CD4-positive, alpha-beta T cell (primary cell): ENCODE measurements around the gene NR2F6. TPM values are rescaled to one million over a fixed set of nuclear protein-coding genes. Genes with fewer than 3 reads are reported as not detected.
A peak's percentile ranks its signal among the peaks of the same experiment; 100 is the strongest.

ENCODE experiments used
- ATAC-seq: fragments of 200-7000 bp; cut with Tn5 transposase; one replicate; pipeline ENCODE4 v1.10.0; 2022; ENCODE audit warnings: mild to moderate bottlenecking; ENCODE audit not compliant: poor library complexity
- CTCF ChIA-PET: fragments of 350-600 bp; sonication (Branson Sonifier 250); formaldehyde crosslinking; loops from one replicate; lab custom pipeline; 2021; ENCODE audit warnings: antibody characterized with exemption, inconsistent platforms; lab: Charles Lee
- POLR2A ChIA-PET: fragments of 350-600 bp; sonication (Branson Sonifier 250); formaldehyde crosslinking; loops from one replicate; lab custom pipeline; 2021; ENCODE audit warnings: antibody characterized with exemption, inconsistent platforms; lab: Charles Lee
- DNase-seq, 14 experiments: peaks; one replicate each; pipeline ENCODE4 v3.0.0-alpha.2; 2013 to 2020; ENCODE audit warnings: mixed read lengths in 2 of 14
- H3K27ac ChIP-seq, 2 donors: one replicate each; pipeline versions ENCODE4 v1.5.1 to v1.7.0; 2013; ENCODE audit warnings: low read length in 2 of 2, low read depth in 1 of 2, mild to moderate bottlenecking in 1 of 2
- H3K27me3 ChIP-seq, 2 experiments: 1 replicate in 1 of 2; 2 replicates in 1 of 2; pipeline versions ENCODE4 v1.6.1 to v1.7.0; 2013; ENCODE audit warnings: low read length in 2 of 2, control low read depth in 1 of 2, mild to moderate bottlenecking in 1 of 2, moderate library complexity in 1 of 2; ENCODE audit not compliant: insufficient read depth in 2 of 2, control insufficient read depth in 1 of 2
- H3K36me3 ChIP-seq: one replicate; pipeline ENCODE4 v1.6.1; 2013; ENCODE audit warnings: low read length, control low read depth; ENCODE audit not compliant: insufficient read depth
- H3K4me1 ChIP-seq: one replicate; pipeline ENCODE4 v1.6.1; 2013; ENCODE audit warnings: low read length, control low read depth; ENCODE audit not compliant: insufficient read depth
- H3K4me3 ChIP-seq: one replicate; pipeline ENCODE4 v1.5.1; 2013; ENCODE audit warnings: mild to moderate bottlenecking, low read length, moderate library complexity
- H3K9me3 ChIP-seq, 2 experiments: 1 replicate in 1 of 2; 2 replicates in 1 of 2; pipeline versions ENCODE4 v1.6.1 to v1.7.0; 2013; ENCODE audit warnings: low read length in 2 of 2, mild to moderate bottlenecking in 2 of 2, control low read depth in 1 of 2, moderate library complexity in 1 of 2; ENCODE audit not compliant: control insufficient read depth in 1 of 2, insufficient read depth in 1 of 2
- H3K27ac Mint-ChIP-seq: one replicate; pipeline ENCODE4 v1.8.0; 2020; ENCODE audit warnings: mixed read lengths
- H3K27me3 Mint-ChIP-seq: one replicate; pipeline ENCODE4 v1.8.0; 2021; ENCODE audit warnings: mixed read lengths
- H3K36me3 Mint-ChIP-seq: one replicate; pipeline ENCODE4 v1.8.0; 2021; ENCODE audit warnings: low read depth, mixed read lengths
- H3K4me1 Mint-ChIP-seq: one replicate; pipeline ENCODE4 v1.8.0; 2021; ENCODE audit warnings: low read depth, mixed read lengths
- H3K4me3 Mint-ChIP-seq: one replicate; pipeline ENCODE4 v1.8.0; 2020; ENCODE audit warnings: mild to moderate bottlenecking, mixed read lengths
- H3K9me3 Mint-ChIP-seq: one replicate; pipeline ENCODE4 v1.8.0; 2020; ENCODE audit warnings: mixed read lengths
- intact Hi-C, 2 experiments: fragments of 100-400 bp; cut with DNase I in 1 of 2; cut with micrococcal nuclease in 1 of 2; formaldehyde crosslinking; loops; one replicate each; pipeline versions ENCODE4 v1.15.1 to v1.9.0; 2023 to 2025; cut with DNase I, micrococcal nuclease
- total RNA-seq, 174 experiments: library from RNA in 2 of 174; stranded (reverse) in 2 of 174; gene quantifications; one replicate each; pipeline ENCODE4 v1.2.3 and lab custom pipeline; 2021 to 2026
- TF ChIP-seq, protein P1 (sequence below): fragments of 200-600 bp; IDR thresholded peaks from one replicate; pipeline ENCODE4 v1.8.0; 2022; ENCODE audit warnings: antibody characterized with exemption, mild to moderate bottlenecking

NR2F6 gene
- total RNA-seq, 2 experiments from 2014 or later, result 0.74 to 1.1 TPM

DNA sequence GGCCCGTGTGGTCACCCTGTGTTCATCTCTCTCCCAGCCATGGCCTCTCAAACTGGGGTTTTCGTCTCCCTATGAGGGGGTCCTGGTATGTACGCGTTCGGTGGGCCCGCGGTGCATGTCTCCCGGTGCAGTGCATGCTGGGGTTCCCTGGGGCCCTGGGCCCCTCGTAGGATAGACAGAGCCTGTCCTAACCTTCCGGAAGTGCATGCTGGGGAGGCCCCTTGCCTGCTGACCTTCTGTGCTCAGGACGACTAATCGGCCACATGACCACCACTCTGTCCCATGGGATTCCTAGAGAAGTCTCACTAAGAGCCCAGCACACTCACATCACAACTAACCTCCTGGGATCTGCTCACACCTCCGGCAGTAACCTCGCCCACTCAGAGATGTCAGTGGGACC is 35.4 kb downstream of the NR2F6 start:
- H3K9me3 Mint-ChIP-seq, result no peaks in the 10 kb centered on the region
- no peak overlapping the region for H3K27ac Mint-ChIP-seq
- POLR2A ChIA-PET, result no interaction called here
- Histone ChIP-seq H3K36me3 (peaks cover 56% of the 10 kb centered on the region), H3K27ac (no peak overlapping the region), H3K4me3 (no peak overlapping the region), H3K4me1 (peaks cover 12% of the 10 kb centered on the region), H3K27me3 (no peaks in the 10 kb centered on the region), H3K9me3 (no peaks in the 10 kb centered on the region)
- DNase-seq (no peak), ATAC-seq (no peak)
- H3K36me3 Mint-ChIP-seq, result peaks cover 46% of the 10 kb centered on the region
- H3K4me3 Mint-ChIP-seq, result no peak overlapping the region
- H3K27me3 Mint-ChIP-seq, result no peaks in the 10 kb centered on the region
- peaks cover 9% of the 10 kb centered on the region for H3K4me1 Mint-ChIP-seq
- CTCF ChIA-PET, result no interaction called here
- intact Hi-C loops, result no loop called here
- TF ChIP-seq, protein P1, sequence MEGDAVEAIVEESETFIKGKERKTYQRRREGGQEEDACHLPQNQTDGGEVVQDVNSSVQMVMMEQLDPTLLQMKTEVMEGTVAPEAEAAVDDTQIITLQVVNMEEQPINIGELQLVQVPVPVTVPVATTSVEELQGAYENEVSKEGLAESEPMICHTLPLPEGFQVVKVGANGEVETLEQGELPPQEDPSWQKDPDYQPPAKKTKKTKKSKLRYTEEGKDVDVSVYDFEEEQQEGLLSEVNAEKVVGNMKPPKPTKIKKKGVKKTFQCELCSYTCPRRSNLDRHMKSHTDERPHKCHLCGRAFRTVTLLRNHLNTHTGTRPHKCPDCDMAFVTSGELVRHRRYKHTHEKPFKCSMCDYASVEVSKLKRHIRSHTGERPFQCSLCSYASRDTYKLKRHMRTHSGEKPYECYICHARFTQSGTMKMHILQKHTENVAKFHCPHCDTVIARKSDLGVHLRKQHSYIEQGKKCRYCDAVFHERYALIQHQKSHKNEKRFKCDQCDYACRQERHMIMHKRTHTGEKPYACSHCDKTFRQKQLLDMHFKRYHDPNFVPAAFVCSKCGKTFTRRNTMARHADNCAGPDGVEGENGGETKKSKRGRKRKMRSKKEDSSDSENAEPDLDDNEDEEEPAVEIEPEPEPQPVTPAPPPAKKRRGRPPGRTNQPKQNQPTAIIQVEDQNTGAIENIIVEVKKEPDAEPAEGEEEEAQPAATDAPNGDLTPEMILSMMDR, result no peak

DNA sequence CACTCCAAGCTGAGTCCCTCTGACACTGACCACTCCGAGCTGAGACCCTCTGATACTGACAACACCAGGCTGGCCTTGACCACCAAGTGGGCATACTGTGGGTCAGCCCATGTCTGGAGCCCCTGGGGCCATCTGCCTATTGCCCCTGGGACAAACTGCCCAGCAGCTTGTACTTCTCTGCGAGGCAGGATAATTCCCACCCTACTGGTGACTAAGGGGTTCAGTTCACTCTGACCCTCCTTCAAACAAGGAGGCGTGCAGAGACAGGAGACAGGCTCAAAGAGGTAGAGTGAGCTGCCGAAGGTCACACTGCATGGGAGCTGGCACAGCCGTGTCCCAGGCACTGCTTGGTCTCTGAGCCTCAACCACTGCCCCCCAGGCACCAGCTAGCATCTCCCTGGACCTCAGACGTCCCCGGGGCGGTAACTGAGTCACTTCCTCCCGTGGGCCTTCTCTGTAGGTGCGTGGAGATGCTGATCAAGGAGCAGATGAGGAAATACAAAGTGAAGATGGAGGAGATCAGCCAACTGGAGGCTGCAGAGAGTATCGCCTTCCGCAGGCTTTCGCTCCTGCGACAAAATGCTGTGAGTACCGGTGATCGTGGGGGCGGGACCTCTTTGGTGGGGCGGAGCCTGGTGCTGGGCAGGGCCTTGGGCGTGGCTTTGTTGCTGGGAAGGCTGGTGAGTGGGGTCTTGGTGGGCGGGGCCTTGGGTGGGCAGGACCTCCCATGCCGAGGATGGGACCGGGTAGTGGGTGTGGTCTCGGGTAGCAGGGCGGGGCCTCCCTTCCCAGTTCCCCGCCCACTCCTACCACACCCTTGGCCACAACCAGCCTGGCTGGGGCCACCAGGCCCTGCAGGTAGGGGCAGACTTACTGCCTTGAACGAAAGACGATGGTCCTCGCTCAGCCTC is 36.3 kb downstream of the NR2F6 start:
- intact Hi-C loops, result no loop called here
- Mint-ChIP-seq H3K9me3 (no peaks in the 10 kb centered on the region), H3K36me3 (peaks cover 45% of the 10 kb centered on the region), H3K27me3 (no peaks in the 10 kb centered on the region), H3K4me3 (peak overlapping the region; percentile 31), H3K4me1 (peaks cover 1% of the 10 kb centered on the region), H3K27ac (peak overlapping the region; percentile 64)
- Histone ChIP-seq H3K36me3 (peaks cover 60% of the 10 kb centered on the region), H3K27ac (no peak overlapping the region), H3K27me3 (no peaks in the 10 kb centered on the region), H3K9me3 (no peaks in the 10 kb centered on the region), H3K4me3 (no peak overlapping the region), H3K4me1 (peaks cover 3% of the 10 kb centered on the region)
- DNase-seq, result peak in 5 of 14 experiments; percentile 15 to 70 (median 32)
- ChIA-PET CTCF (no interaction called here), POLR2A (no interaction called here)
- TF ChIP-seq, protein P1, result no peak
- peak; percentile 38 for ATAC-seq

DNA sequence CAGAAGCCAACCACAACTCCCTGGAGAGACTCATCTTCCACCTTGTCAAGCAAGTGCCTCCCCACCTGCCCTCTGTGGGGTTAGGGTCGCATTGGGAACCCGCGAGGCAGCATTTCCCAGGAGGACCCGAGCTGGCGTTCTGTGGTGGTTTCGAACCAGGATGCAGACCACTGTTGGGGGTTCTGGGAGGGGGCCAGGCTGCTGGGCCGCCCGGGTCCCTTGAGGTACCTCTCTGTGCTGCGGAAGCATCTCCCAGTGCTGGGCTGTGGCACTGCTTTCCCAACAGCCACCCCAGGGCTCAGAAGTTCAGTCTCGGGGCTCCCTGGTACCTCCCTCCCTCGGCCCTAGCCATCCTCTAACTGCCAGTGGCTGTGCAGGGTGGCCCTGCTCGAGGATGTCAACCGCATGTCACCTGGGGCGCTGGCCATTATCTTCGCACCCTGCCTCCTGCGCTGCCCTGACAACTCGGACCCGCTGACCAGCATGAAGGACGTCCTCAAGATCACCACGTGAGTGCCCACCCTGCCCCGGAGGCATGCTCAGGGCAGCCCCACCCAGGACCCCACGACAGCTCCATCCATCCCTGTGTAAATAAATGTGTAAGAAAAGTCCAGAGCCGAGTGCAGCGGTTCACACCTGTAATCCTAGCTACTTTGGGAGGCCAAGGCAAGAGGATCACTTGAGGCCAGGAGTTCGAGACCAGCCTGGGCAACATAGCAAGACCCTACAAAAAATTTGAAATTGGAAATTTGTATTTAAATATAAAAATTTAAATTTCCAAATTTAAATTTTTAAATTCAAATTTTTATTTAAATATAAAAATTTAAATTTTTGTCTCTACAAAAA is 38.8 kb downstream of the NR2F6 start:
- H3K9me3 Mint-ChIP-seq, result no peaks in the 10 kb centered on the region
- no peaks in the 10 kb centered on the region for H3K27me3 Mint-ChIP-seq
- DNase-seq (no peak), ATAC-seq (no peak)
- ChIA-PET CTCF (no interaction called here), POLR2A (interaction anchor here (1.7 kb wide), 2 partner anchors 8 to 29 kb away, joined by 4 to 5 read pairs; partner anchors contain the start of gene USE1)
- H3K36me3 ChIP-seq, result peaks cover 67% of the 10 kb centered on the region
- no peak overlapping the region for H3K4me3 ChIP-seq
- H3K27ac Mint-ChIP-seq, result no peak overlapping the region
- H3K9me3 ChIP-seq, result no peaks in the 10 kb centered on the region
- no peaks in the 10 kb centered on the region for H3K4me1 Mint-ChIP-seq
- H3K27me3 ChIP-seq, result no peaks in the 10 kb centered on the region
- peaks cover 54% of the 10 kb centered on the region for H3K36me3 Mint-ChIP-seq
- intact Hi-C loops, result no loop called here
- no peak overlapping the region for H3K27ac ChIP-seq
- no peaks in the 10 kb centered on the region for H3K4me1 ChIP-seq
- H3K4me3 Mint-ChIP-seq, result no peak overlapping the region
- TF ChIP-seq, protein P1, result no peak
